Measurements from ENCODE around the gene INO80D. TPM values are rescaled to one million over a fixed set of nuclear protein-coding genes. Genes with fewer than 3 reads are reported as not detected.
"Not testable (repeated sequence)": the region's sequence is repeated elsewhere in the genome, so short reads cannot be mapped to it uniquely, and the experiment has no call there.

The INO80D gene
- total RNA-seq, 4 donors from 2014 or later = 11.3 to 16.9 (median 14.6) TPM

DNA sequence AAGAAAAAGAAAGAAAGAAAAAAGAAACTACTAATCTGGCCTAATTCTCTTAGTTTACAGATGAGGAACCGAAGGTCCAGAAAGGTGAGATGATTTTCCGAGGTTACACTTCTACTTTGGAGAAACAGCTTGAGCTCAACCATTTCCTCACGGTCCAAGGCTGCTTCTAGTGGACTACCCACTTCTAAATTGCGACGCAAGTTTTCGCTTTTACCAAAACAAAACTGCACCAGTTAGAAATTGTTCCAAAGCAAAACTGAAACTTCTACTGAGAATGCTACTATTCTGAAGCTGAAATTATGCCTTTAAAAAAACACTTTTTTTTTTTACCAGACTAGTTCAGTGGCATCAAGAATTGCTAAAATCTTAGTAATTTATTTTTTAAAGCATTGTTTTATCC is 101.6 kb downstream of the INO80D start:
- Histone ChIP-seq H3K36me3 (no peaks in the 10 kb centered on the region), H3K4me3 (no peak overlapping the region), H3K4me1 (no peaks in the 10 kb centered on the region), H3K27me3 (no peaks in the 10 kb centered on the region), H3K9me3 (no peaks in the 10 kb centered on the region), H3K27ac (no peak overlapping the region)
- DNase-seq = no peak
- no peak for ATAC-seq
- intact Hi-C loops (cut with DNase I; ENCODE audit: low total_unique reads) = no loop called here
- in situ Hi-C loops (cut with MboI; ENCODE audit: low sequenced_read_pairs in 4 of 4) = no loop called here
- TF ChIP-seq, protein P1, sequence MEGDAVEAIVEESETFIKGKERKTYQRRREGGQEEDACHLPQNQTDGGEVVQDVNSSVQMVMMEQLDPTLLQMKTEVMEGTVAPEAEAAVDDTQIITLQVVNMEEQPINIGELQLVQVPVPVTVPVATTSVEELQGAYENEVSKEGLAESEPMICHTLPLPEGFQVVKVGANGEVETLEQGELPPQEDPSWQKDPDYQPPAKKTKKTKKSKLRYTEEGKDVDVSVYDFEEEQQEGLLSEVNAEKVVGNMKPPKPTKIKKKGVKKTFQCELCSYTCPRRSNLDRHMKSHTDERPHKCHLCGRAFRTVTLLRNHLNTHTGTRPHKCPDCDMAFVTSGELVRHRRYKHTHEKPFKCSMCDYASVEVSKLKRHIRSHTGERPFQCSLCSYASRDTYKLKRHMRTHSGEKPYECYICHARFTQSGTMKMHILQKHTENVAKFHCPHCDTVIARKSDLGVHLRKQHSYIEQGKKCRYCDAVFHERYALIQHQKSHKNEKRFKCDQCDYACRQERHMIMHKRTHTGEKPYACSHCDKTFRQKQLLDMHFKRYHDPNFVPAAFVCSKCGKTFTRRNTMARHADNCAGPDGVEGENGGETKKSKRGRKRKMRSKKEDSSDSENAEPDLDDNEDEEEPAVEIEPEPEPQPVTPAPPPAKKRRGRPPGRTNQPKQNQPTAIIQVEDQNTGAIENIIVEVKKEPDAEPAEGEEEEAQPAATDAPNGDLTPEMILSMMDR (IDR thresholded peaks at IDR 0.05 in 4 of 5, conservative IDR thresholded peaks at IDR 0.05 in 1 of 5) = no peak
- no peak for TF ChIP-seq POLR2A (IDR thresholded peaks at IDR 0.05)

DNA sequence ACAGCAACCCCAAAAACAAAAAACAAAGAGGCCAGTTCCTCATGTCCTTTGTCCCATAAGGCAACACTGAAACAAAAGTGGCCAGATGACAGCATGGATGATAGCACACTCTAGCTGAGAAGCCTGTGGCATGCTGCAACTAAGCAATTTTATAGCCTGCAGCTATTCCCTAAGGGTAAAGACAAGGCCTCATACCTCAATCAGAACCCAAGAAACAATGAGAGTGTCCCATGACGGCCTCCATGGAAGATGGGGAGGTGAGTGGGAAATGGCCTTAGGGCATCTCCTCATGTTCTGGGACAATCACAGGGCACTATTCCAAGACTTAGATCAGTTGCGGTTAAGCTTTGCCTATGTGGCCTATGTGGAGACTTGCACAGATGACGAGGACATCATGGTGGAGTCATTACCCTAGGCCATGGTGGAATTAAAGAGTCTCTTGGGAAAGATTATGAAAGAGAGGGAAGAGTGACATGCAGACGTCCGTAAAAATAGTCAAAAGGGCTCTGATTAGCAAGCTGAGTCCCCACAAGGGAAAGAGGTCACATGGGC is 103.1 kb downstream of the INO80D start:
- ATAC-seq (no peak), DNase-seq (no peak)
- in situ Hi-C loops (cut with MboI; ENCODE audit: low sequenced_read_pairs in 4 of 4) = no loop called here
- intact Hi-C loops (cut with DNase I; ENCODE audit: low total_unique reads) = no loop called here
- H3K9me3 ChIP-seq = no peaks in the 10 kb centered on the region
- H3K36me3 ChIP-seq = no peaks in the 10 kb centered on the region
- H3K27me3 ChIP-seq = no peaks in the 10 kb centered on the region
- H3K27ac ChIP-seq = no peak overlapping the region
- H3K4me1 ChIP-seq = no peaks in the 10 kb centered on the region
- TF ChIP-seq, protein P1 (IDR thresholded peaks at IDR 0.05 in 4 of 5, conservative IDR thresholded peaks at IDR 0.05 in 1 of 5) = no peak
- TF ChIP-seq POLR2A (IDR thresholded peaks at IDR 0.05) = no peak
- no peak overlapping the region for H3K4me3 ChIP-seq

DNA sequence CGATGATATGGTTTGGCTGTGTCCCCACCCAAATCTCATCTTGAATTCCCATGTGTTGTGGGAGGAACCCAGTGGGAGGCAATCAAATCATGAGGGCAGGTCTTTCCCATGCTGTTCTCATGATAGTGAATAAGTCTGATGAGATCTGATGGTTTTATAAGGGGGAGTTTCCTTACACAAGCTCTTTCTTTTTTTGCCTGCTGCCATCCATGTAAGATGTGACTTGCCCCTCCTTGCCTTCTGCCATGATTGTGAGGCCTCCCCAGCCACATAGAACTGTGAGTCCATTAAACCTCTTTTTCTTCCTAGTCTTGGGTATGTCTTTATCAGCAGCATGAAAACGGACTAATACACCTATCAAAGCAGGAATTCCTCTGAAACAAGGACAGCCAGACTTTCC is 107.2 kb downstream of the INO80D start:
- in situ Hi-C loops (cut with MboI; ENCODE audit: low sequenced_read_pairs in 4 of 4); H3K4me1 ChIP-seq; H3K4me3 ChIP-seq; H3K36me3 ChIP-seq; H3K27ac ChIP-seq; H3K27me3 ChIP-seq; DNase-seq; H3K9me3 ChIP-seq; ATAC-seq; intact Hi-C loops (cut with DNase I; ENCODE audit: low total_unique reads): not testable (repeated sequence)

DNA sequence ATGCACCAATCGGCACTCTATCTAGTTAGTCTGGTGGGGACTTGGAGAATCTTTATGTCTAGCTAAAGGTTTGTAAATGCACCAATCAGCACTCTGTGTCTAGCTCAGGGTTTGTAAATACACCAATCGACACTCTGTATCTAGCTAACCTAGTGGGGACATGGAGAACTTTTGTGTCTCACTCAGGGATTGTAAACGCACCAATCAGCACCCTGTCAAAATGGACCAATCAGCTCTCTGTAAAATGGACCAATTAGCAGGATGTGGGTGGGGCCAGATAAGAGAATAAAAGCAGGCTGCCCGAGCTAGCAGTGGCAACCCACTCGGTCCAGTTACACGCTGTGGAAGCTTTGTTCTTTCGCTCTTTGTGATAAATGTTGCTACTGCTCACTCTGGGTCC is 108.3 kb downstream of the INO80D start:
- H3K4me3 ChIP-seq; H3K27ac ChIP-seq; intact Hi-C loops (cut with DNase I; ENCODE audit: low total_unique reads); H3K36me3 ChIP-seq; in situ Hi-C loops (cut with MboI; ENCODE audit: low sequenced_read_pairs in 4 of 4); DNase-seq; H3K27me3 ChIP-seq; H3K4me1 ChIP-seq; H3K9me3 ChIP-seq; ATAC-seq: not testable (repeated sequence)

DNA sequence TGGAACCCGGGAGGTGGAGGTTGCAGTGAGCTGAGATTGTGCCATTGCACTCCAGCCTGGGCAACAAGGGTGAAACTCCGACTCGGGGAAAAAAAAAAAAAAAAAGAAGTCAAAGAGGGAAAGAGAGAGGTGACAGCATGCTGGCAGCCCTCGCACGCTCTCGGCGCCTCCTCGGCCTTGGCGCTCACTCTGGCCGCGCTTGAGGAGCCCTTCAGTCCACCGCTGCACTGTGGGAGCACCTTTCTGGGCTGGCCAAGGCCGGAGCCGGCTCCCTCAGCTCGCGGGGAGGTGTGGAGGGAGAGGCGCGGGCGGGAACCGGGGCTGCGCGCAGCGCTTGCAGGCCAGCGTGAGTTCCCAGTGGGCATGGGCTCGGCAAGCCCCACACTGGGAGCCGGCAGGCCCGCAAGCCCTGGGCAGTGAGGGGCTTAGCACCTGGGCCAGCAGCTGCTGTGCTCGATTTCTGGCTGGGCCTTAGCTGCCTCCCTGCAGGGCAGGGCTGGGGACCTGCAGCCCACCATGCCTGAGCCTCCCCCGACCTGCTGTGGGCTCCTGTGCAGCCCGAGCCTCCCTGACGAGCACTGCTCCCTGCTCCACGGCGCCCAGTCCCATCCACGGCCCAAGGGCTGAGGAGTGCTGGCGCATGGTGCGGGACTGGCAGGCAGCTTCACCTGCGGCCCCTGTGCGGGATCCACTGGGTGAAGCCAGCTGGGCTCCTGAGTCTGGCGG is 108.9 kb downstream of the INO80D start:
- H3K9me3 ChIP-seq; DNase-seq; H3K36me3 ChIP-seq; H3K4me1 ChIP-seq; in situ Hi-C loops (cut with MboI; ENCODE audit: low sequenced_read_pairs in 4 of 4); H3K27ac ChIP-seq; H3K27me3 ChIP-seq; H3K4me3 ChIP-seq; intact Hi-C loops (cut with DNase I; ENCODE audit: low total_unique reads); ATAC-seq: not testable (repeated sequence)

DNA sequence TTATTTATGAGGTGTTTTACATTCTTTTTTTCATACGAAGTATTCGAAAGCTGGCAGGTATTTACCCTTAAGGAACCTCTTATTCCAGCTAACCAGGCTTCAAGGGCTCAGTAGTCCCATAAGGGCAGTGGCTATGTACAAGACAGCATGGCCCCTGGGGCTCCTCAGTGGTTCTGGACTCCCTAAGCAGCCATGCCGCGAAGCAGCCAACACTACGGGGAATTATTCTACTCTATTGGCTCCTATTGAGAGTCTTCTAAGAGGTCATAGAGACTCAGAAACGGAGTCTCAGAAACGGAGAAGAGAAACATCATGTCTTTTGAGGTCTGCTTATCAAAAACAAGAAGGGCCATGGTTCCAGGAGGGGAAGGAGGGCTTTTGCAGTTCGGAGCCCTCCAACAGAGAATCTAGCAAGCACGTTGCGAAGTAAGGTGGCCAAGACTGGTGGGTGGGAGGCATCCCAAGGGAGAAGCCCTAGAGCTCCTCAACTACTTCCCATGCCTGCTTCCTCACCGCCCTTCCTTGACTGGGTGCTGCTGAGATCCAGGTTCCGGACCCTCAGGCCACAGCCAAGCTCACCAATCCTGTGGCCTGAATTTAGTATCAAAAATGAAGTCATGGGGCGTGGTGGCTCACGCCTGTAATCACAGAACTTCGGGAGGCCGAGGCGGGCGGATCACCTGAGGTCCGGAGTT is 109.7 kb downstream of the INO80D start:
- Histone ChIP-seq H3K27me3 (no peaks in the 10 kb centered on the region), H3K36me3 (no peaks in the 10 kb centered on the region), H3K27ac (no peak overlapping the region), H3K9me3 (no peaks in the 10 kb centered on the region), H3K4me3 (no peak overlapping the region), H3K4me1 (no peaks in the 10 kb centered on the region)
- intact Hi-C loops (cut with DNase I; ENCODE audit: low total_unique reads) (no loop called here), in situ Hi-C loops (cut with MboI; ENCODE audit: low sequenced_read_pairs in 4 of 4) (no loop called here)
- no peak for ATAC-seq
- DNase-seq = no peak
- TF ChIP-seq POLR2A (IDR thresholded peaks at IDR 0.05) = no peak
- TF ChIP-seq, protein P1 (IDR thresholded peaks at IDR 0.05 in 4 of 5, conservative IDR thresholded peaks at IDR 0.05 in 1 of 5) = no peak
